Daoy (cell line): ENCODE results near the gene CST6. TPM values are rescaled to one million over a fixed set of nuclear protein-coding genes. Genes with fewer than 3 reads are reported as not detected.

Experiments
- DNase-seq: peaks from one replicate; pipeline ENCODE4 v3.0.0-alpha.2; 2015; ENCODE audit warnings: low read depth
- total RNA-seq: library from RNA; depleted of rRNA; stranded (reverse); fragments of >200 nt; shearing (Covaris generic); gene quantifications from 2 replicates; pipeline ENCODE4 v1.2.3, GENCODE V29; 2014; rRNA removed

CST6 gene
- total RNA-seq, 1 experiment from 2014 or later = not detected

DNA sequence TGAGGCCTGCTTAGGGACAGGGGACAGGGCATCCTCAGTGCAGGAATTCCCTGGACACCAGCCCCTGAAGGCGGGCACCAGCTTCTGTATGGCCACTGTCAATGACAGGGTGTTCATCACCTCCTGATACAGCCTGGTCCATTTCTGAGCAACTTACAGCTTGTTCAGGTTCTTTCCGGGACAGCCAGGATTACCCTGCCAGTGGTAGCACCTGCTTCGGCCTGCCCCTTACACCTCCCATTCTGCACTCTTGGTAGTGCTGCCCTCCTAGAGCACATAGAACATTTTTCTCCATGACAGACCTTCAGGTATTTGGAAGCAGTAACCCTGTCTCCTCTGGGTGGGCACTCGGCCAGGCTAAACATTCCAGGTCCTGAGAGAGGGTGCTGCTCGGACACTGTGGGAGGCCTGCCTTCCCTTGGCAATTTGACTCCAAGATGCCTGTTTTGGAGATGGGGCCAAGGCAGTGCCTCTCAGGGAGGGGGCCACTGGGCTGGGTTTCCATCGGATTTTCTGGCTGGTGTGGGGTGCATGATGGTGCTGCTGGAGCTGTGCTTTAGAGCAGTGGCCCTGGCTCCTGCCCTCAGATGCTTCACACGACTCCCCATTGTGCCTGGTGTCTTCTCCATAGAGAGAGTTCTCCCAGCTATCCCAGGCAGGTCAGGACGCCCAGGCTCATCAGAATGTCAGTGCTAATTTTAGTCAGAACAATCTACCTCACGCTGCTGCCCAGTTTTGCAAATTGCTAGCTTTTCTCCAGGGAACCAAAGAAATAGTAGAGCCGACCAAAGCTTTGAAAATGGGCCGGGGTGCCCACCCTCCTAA is 35.9 kb downstream of the CST6 start:
- DNase-seq = no peak

DNA sequence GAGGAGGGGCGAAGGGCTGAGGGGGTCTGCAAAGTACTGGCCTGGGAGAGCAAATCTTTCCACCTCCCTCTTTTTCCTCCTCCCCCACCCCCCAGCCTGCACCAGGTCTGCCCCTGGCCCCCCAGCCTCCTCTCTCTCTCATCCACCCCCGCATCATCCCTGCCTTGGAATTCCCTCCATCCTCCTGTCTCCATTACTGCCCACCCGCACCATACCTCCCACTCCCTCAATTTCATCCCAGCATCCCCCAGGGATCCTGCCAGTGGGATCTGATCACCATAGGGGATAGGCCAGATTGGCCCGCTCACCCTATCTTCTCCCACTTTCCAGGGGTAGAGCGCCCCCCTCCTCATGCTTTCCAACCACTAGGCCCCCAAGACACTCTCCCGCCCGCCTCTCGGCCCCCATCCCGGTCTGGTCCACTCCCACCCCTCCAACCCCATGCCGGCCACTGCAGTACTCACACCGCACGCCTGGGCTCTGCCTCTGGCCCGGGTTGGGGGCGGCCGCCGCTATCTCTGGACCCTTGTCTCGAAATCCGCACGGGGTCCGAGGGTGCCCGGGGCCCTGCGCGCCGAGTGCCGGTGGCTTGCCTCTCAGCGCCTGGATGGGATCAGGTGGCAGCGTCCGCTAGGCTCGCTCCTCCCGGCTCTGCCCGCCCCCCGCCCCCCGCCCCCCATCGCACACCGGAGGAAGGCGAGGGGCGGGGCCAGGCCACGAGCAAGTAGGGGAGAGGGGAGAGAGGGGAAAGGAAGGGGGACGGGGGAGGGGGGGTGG is 36.9 kb downstream of the CST6 start, which contains the start of gene GAL3ST3:
TSS of gene GAL3ST3 (minus strand) at position 615 of the 777 bp plus-strand sequence. CDS start 3,746 bp downstream, outside the sequence.
- DNase-seq = no peak

DNA sequence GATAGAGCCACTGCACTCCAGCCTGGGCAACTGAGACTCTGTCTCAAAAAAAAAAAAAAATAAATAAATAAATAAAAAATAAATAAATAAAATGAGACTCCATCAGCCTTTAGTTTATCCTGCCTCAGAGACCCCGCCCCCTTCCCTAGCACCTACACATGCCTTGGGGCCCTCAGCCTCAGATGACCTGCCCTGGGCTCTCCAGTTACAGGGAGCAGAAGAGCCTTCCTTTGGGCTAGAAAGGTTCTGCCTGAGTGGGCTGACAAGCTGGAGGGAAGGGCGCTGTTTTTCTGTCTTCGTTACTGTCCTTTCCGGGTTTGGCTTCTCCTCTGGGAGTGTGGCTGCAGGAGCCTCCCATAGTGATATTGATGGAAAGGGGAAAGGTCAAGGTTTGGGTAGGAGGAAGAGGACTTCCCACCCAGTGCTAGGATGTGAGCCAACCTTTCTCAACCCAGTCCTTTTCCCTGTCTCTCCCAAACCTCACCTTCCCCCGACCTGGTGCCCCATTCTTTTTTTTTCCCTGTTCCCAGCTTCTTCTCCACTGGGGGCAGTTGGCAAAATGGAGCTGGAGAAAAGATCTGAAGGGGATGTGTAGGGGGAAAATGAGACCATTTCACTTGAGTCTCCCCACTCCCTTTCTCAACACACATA is 38.9 kb downstream of the CST6 start:
- DNase-seq = no peak

DNA sequence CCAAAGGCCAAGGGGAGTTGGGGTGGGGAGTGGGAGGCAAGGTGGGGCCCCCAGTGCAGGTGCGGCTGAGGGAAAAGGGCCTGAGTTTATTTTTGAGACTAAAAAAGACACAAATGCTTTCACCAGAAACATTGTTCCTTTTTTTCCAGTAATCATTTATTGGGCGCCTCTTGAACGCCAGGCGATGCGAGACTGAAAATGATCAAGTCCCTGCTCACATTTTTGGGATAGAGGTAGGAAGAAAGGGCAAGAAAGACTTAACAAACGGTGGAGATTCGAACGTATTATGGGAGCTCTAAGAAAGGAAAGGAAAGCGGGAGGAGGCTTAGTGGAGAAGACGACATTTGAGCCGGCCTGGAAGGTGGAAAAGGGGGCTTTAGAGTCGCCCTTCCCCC is 39.6 kb downstream of the CST6 start:
- DNase-seq = no peak

DNA sequence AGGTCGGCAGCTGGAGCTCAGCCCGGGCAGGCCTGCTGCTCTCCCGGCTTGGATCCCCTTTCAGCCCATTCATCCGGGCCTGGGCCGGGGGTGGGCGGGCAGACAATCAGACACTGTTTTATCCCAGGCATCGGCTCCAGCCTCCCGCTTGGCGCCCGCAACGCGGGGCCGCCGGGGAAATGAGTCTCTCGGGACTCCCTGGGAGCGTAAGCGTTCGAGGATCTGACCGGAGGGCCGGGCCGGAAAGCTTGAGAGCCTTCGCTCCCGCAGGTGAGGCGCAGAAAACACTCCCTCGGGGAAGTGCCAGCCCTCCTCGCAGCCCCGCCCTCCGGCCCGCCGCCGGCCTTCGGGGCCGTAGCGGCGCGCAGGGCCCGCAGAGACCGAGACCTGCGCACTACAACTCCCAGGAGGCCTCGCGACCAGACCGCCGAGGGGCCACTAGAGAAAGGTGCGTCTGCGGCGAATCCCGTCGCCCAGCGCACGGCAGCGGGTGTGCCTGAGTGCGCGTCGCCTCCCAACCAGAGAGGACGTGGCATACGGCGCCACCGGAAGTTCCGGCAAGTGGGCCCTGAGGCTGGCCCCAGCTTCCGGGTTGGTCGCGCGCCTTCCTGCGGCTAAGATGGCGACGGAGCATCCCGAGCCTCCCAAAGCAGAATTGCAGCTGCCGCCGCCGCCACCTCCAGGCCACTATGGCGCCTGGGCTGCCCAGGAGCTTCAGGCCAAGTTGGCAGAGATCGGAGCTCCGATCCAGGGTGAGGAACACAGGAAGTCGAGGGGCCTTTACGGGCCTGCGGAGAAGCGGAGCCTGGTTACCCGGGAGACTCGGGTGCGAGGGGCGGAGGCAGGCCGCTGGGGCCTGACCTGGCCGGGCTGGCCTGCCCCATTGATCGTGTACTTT is 40.2 kb downstream of the CST6 start, which contains the start of gene SF3B2:
TSS of gene SF3B2 (plus strand) at position 599 of the 898 bp plus-strand sequence. CDS start at position 620, 21 bp downstream.
- peak; percentile 99 for DNase-seq

DNA sequence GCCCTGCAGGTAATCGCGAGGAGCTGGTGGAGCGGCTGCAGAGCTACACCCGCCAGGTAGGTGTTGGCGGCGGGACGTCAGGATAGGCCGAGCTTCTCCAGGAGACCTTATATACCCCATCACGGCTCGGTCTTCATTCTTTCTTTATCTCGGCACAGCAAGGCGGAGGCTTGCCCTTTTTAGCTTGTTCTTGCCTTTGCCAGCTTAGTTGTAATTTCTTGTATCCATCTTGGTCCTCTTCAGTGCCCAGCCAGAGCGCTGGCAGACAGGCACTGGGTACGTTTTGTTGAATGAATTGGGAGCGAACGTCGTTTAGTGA is 40.8 kb downstream of the CST6 start:
- DNase-seq = no peak

DNA sequence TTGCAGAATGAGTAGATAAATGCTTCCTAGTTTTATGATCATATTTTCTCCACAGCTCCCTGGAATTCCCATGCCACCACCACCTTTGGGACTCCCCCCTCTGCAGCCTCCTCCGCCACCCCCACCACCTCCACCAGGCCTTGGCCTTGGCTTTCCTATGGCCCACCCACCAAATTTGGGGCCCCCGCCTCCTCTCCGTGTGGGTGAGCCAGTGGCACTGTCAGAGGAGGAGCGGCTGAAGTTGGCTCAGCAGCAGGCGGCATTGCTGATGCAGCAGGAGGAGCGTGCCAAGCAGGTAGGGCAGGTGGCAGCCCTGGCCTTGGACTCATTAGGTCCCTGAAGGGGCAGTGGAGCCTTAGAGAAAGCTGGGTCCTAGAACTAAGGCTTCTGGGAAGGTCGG is 43.2 kb downstream of the CST6 start:
- no peak for DNase-seq

DNA sequence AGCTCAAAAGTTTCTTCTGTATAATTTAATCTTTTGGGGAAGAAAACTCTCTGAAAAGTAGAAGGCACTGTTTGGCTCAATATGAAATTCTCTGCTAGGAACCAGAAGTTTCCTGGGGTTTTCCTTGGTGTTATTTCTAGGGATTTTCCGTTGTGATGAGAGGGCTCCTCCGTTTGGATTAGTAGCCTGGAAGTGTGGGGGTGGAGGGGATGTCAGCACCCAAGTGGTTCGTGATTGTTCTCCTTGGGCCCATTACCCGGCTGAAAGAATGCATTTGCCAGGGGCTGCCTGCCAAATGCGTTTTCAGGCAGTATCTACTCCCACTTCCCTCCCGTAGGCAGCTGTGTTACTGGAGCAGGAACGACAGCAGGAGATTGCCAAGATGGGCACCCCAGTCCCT is 44.7 kb downstream of the CST6 start:
- DNase-seq = no peak

DNA sequence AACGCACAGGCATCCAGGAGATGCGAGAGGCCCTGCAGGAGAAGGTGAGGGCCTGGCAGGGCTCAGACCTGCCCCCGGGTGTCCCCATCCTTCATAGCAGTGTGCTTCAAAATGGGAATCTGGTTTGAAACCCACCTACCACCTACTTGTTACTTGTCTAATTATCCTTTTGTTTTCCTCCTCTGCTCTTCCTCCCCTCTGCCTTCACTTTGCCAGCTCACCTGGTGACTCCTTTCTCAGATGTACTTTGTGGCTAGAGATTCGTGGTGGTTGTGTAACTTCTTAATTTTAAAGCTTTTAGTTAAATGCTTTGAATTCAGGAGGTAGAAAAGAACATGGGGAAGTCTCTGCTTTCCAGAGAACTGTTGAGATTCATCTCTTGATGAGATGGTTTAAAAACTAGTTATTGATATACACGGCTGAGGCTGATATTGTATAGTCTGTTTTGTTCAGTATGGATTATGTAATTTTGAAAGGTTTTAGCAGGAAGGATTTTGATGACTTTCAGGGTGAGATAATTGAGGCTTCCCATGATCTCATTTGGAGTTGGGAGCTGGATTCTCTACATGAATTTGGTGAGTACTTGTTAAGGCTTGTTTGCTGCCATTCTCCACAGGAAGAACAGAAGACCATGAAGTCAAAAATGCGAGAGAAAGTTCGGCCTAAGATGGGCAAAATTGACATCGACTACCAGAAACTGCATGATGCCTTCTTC is 48.3 kb downstream of the CST6 start:
- no peak for DNase-seq

DNA sequence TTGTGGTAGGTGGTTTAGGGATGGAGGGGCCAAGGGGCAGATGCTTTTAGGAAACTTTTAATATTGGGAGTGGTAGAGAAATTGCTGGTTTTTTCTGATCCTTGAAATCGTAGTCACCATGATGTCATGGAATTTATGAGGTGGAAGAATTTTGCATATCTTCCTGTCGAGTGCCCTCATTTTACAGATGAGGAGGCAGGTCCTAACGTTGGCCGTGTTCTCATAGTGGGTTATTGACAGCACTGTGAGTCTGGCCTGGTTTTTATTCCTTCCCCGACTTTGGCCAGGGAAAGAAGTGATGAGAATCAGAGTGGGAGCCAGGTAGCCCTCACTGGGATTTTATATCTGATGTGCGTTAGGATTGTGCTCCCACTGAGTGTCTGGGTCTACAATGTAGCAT is 49.5 kb downstream of the CST6 start:
- no peak for DNase-seq

DNA sequence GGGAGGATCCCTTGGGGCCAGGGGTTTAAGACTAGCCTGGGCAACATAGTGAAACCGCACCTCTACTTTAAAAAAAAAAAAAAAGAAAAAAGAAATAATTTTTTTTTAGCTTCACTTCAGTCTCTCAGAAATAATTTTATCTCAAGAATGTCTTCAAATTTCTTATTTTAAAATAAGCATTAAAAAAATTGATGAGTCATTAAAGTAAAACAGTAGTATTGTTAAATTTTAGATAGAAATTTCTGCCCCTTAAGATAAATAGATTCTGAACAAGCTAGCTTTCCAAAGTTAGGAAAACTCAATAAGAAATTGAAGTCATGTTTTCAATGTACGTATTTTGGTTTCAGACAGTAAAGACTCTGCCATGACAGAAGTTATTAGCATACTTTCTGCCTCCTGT is 50.6 kb downstream of the CST6 start:
- DNase-seq = no peak

Other genes starting within 250 kb of the CST6 start
- 10.7 and 13.0 TPM in 2 replicates for gene AP5B1, start 231.0 kb upstream of the CST6 start, total RNA-seq
- gene OVOL1, start 224.9 kb upstream of the CST6 start, total RNA-seq = not detected in 2 replicates
- 0.39 TPM in 1 of 2 replicates, not detected in the other for gene SNX32, start 178.0 kb upstream of the CST6 start, total RNA-seq
- gene CFL1, start 153.8 kb upstream of the CST6 start, total RNA-seq = 1,524 and 1,831 TPM in 2 replicates
- 54.9 and 63.1 TPM in 2 replicates for gene MUS81, start 151.6 kb upstream of the CST6 start, total RNA-seq
- 7.1 and 7.4 TPM in 2 replicates for gene EFEMP2, start 139.2 kb upstream of the CST6 start, total RNA-seq
- 0.11 TPM in 1 of 2 replicates, not detected in the other for gene CTSW, start 132.2 kb upstream of the CST6 start, total RNA-seq
- gene FIBP, start 123.5 kb upstream of the CST6 start, total RNA-seq = 104 and 124 TPM in 2 replicates
- 43.7 and 61.0 TPM in 2 replicates for gene CCDC85B, start 121.3 kb upstream of the CST6 start, total RNA-seq
- gene FOSL1, start 111.6 kb upstream of the CST6 start, total RNA-seq = 54.0 and 59.3 TPM in 2 replicates
- gene C11orf68, start 92.9 kb upstream of the CST6 start, total RNA-seq = 12.5 and 19.1 TPM in 2 replicates
- gene DRAP1, start 92.6 kb upstream of the CST6 start, total RNA-seq = 267 and 294 TPM in 2 replicates
- gene TSGA10IP, start 66.5 kb upstream of the CST6 start, total RNA-seq = not detected in 2 replicates
- gene SART1, start 50.3 kb upstream of the CST6 start, total RNA-seq = 67.4 and 84.6 TPM in 2 replicates
- gene EIF1AD, start 9.9 kb upstream of the CST6 start, total RNA-seq = 58.6 and 60.9 TPM in 2 replicates
- 54.1 and 65.0 TPM in 2 replicates for gene BANF1, start 9.5 kb upstream of the CST6 start, total RNA-seq
- gene CATSPER1, start 14.5 kb downstream of the CST6 start, total RNA-seq = 0.45 and 1.3 TPM in 2 replicates
- not detected in 2 replicates for gene GAL3ST3, start 37.2 kb downstream of the CST6 start, total RNA-seq
- 257 and 289 TPM in 2 replicates for gene SF3B2, start 40.4 kb downstream of the CST6 start, total RNA-seq
- gene PACS1, start 58.3 kb downstream of the CST6 start, total RNA-seq = 10.9 and 13.0 TPM in 2 replicates
- 14.2 and 22.5 TPM in 2 replicates for gene KLC2, start 245.7 kb downstream of the CST6 start, total RNA-seq